ENCODE results near the gene LRRC8E. TPM values are rescaled to one million over a fixed set of nuclear protein-coding genes. Genes with fewer than 3 reads are reported as not detected.

LRRC8E gene
- 1 to 10 TPM; 4.9 to 7.3 (median 6.1) TPM for total RNA-seq (2021; fragmentation: NEBNext Ultra II Directional; extraction: Animal tissue kit (Norgen Biotek cat#: 25700))
- long read RNA-seq, partial matches to known transcripts = 0 of 4 reads
- long read RNA-seq, other reads (novel, unspliced or antisense) = 0 of 4 reads

DNA sequence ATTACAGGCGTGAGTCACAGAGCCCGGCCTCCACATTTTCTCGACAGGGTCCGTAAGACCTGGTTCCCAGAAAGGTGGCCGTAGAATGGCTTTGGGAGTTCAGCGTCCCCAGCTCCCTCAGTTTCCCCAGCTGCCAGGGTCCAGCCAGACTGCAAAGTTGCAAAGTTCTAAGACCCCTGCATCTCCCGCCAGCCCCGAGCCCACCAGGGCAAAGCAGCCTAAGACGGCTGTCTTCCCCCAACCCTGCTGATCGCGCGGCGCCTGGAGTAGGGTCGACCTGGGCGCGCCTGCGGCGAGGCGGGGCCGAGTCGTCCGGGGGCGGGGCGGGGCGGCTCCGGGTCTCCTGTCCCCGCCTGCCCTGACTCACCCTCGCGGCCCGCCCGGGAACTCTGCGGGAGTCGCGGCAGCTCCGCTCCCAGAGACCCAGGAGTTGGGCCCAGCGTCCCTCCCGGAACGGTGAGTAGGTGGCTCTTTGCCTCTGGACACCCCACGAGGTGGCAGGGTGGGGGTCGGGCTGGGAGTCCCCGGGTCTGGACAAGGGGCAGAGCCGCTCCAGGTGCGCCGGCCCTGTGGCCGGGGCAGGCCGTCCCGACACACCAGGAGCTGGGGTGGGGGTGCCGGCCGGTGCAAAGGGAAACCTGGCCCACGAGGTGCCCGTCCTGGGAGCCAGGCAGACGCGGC, at the start of gene LRRC8E:
Gene LRRC8E, plus strand, starts transcription at position 366 of the 681 bp plus-strand sequence. CDS start 7,094 bp downstream, outside the sequence.
- Mint-ChIP-seq H3K4me1 (ENCODE audit: low read depth) (peaks cover 8% of the 10 kb centered on the region; the same call in 1 of the 2 replicates), H3K27ac (peak within 1 kb of the TSS; percentile 78), H3K36me3 (ENCODE audit: low read depth) (no peaks in the 10 kb centered on the region), H3K9me3 (no peaks in the 10 kb centered on the region), H3K27me3 (ENCODE audit: insufficient read depth) (peaks cover 4% of the 10 kb centered on the region), H3K4me3 (peak within 1 kb of the TSS; percentile 82)
- DNase-seq = peak; percentile 60
- TF ChIP-seq, protein P1, sequence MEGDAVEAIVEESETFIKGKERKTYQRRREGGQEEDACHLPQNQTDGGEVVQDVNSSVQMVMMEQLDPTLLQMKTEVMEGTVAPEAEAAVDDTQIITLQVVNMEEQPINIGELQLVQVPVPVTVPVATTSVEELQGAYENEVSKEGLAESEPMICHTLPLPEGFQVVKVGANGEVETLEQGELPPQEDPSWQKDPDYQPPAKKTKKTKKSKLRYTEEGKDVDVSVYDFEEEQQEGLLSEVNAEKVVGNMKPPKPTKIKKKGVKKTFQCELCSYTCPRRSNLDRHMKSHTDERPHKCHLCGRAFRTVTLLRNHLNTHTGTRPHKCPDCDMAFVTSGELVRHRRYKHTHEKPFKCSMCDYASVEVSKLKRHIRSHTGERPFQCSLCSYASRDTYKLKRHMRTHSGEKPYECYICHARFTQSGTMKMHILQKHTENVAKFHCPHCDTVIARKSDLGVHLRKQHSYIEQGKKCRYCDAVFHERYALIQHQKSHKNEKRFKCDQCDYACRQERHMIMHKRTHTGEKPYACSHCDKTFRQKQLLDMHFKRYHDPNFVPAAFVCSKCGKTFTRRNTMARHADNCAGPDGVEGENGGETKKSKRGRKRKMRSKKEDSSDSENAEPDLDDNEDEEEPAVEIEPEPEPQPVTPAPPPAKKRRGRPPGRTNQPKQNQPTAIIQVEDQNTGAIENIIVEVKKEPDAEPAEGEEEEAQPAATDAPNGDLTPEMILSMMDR (IDR thresholded peaks at IDR 0.05) = no peak

DNA sequence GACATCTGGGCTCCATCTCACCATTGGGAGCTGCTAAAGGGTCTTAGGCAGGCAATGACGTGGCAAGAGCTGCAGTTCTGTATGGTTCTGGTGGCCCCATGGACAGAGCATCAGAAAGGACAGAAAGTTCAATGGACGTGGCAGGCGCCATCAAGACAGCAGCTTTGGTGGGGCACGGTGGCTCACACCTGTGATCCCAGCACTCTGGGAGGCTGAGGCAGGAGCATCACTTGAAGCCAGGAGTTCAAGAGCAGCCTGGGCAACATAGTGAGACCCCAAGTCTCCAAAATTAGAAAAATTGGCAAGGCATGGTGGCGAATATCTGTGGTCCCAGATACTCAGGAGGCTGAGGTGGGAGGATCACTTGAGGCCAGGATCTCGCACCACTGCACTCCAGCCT, 48.8 kb upstream of the LRRC8E start:
- TF ChIP-seq, protein P1 (IDR thresholded peaks at IDR 0.05) = no peak
- H3K4me3 Mint-ChIP-seq = no peak overlapping the region
- H3K9me3 Mint-ChIP-seq = peaks cover 7% of the 10 kb centered on the region; the same call in 1 of the 2 replicates
- no peak for DNase-seq
- H3K27me3 Mint-ChIP-seq (ENCODE audit: insufficient read depth) = no peaks in the 10 kb centered on the region; the same call in 1 of the 2 replicates
- peaks cover 11% of the 10 kb centered on the region for H3K36me3 Mint-ChIP-seq (ENCODE audit: low read depth)
- peaks cover 16% of the 10 kb centered on the region for H3K4me1 Mint-ChIP-seq (ENCODE audit: low read depth)
- H3K27ac Mint-ChIP-seq = no peak overlapping the region

DNA sequence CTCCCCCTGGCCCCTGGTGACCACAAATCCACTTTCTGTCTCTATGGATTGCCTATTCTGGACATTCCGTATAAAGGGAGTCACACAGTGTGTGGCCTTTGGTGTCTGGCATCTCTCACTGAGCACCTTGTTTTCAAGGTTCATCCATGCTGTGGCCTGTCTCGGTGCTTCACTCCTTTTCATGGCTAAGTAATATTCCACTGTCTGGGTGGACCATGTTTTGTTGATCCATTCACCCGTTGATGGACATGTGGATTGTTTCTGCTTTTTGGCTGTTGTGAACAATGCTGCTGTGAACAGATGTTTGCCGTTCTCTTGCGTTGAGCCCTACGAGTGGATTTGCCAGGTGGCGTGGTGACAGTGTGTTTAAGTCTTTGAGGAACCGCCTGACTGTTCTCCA, 47.7 kb upstream of the LRRC8E start:
- Mint-ChIP-seq H3K27me3 (ENCODE audit: insufficient read depth) (no peaks in the 10 kb centered on the region; the same call in 1 of the 2 replicates), H3K27ac (no peak overlapping the region), H3K4me3 (no peak overlapping the region), H3K4me1 (ENCODE audit: low read depth) (peaks cover 16% of the 10 kb centered on the region), H3K9me3 (peaks cover 7% of the 10 kb centered on the region; the same call in 1 of the 2 replicates), H3K36me3 (ENCODE audit: low read depth) (peaks cover 11% of the 10 kb centered on the region)
- TF ChIP-seq, protein P1 (IDR thresholded peaks at IDR 0.05) = no peak
- DNase-seq = no peak

DNA sequence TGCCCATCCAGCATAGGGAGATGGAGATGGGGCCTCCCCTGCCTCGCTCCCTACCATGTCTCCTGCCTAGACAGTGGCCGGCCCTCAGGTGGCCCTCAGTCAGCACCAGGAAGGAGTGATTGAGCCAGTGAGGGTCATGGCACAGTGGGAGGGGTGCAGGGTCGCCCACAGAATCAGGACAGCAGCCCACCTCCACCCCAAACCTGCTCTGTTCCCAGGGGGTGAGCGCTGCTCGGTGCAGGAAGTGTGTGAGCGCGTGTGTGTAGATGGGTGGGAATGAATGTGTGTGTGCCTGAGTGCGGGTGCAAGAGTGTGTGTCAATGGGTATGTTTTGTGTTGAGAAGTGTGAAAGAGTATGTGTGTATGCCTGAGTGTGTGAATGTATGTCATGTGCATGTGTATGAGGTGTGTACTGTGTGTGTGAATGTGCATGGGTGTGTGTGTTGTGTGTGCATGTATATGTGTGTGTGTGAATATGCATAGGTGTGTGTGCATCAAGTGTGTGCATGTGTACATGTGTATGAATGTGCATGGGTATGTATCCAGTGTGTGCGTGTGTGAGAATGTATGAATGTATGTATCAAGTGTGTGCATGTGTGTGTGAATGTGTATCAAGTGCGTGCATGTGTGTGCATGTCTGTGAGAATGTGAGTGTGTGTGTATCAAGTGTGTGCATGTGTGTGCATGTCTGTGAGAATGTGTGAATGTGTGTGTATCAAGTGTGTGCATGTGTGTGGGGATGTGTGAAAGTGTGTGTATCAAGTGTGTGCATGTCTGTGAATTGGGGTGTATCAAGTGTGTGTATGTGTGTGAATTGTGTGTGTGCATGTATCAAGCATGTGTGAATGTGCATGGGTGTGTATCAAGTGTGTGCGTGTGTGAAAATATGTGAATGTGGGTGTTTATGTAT, 46.3 kb upstream of the LRRC8E start:
- TF ChIP-seq, protein P1 (IDR thresholded peaks at IDR 0.05) = no peak
- no peaks in the 10 kb centered on the region; the same call in 1 of the 2 replicates for H3K27me3 Mint-ChIP-seq (ENCODE audit: insufficient read depth)
- H3K4me3 Mint-ChIP-seq = no peak overlapping the region
- peaks cover 11% of the 10 kb centered on the region for H3K36me3 Mint-ChIP-seq (ENCODE audit: low read depth)
- no peak for DNase-seq
- H3K9me3 Mint-ChIP-seq = peaks cover 7% of the 10 kb centered on the region; the same call in 1 of the 2 replicates
- H3K4me1 Mint-ChIP-seq (ENCODE audit: low read depth) = peaks cover 16% of the 10 kb centered on the region
- no peak overlapping the region for H3K27ac Mint-ChIP-seq

DNA sequence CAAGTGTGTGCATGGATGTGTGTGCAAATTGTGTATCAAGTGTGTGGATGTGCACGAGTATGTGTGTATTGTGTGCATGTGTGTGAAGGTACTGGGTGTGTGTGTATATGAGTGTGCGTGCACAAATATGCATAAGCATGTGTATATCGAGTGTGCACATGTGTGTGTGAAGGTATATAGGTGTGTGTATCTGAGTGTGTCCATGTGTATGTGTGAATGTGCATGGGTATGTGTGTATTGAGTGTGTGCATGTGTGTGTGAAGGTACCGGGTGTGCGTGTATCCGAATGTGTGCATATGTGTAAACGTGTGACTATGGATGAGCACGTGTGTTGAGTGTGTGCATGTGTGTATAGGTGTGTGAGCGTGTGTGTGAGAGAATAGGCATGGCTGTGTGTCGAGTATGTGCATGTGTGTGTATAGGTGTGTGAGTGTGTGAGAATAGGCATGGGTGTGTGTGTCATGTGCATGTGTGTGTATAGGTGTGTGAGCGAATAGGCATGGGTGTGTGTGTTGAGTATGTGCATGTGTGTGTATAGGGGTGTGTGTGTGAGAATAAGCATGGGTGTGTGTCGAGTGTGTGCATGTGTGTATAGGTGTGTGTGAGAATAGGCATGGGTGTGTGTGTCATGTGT, 45.5 kb upstream of the LRRC8E start:
- Mint-ChIP-seq H3K4me1 (ENCODE audit: low read depth) (peaks cover 10% of the 10 kb centered on the region), H3K27me3 (ENCODE audit: insufficient read depth) (no peaks in the 10 kb centered on the region; the same call in 1 of the 2 replicates), H3K36me3 (ENCODE audit: low read depth) (peaks cover 10% of the 10 kb centered on the region), H3K4me3 (no peak overlapping the region), H3K9me3 (peaks cover 7% of the 10 kb centered on the region; the same call in 1 of the 2 replicates), H3K27ac (no peak overlapping the region)
- DNase-seq = no peak
- TF ChIP-seq, protein P1 (IDR thresholded peaks at IDR 0.05) = no peak

Measured in HFFc6 (cell line).